CD8-positive, alpha-beta memory T cell (primary cell): ENCODE measurements around the gene MAPK13. TPM values are rescaled to one million over a fixed set of nuclear protein-coding genes. Genes with fewer than 3 reads are reported as not detected.

Source experiments
- CTCF ChIA-PET: fragments of 350-600 bp; sonication (Branson Sonifier 250); formaldehyde crosslinking; loops from one replicate; lab custom pipeline; 2021; ENCODE audit warnings: antibody characterized with exemption; lab: Charles Lee
- POLR2A ChIA-PET: fragments of 350-600 bp; sonication (Branson Sonifier 250); formaldehyde crosslinking; loops from one replicate; lab custom pipeline; 2021; ENCODE audit warnings: antibody characterized with exemption; lab: Charles Lee
- DNase-seq, 5 donors: peaks; one replicate each; pipeline versions ENCODE4 v3.0.0 to v3.0.0-alpha.2; 2020 to 2022; ENCODE audit warnings: mixed read lengths in 1 of 5
- H3K27ac ChIP-seq: one replicate; pipeline ENCODE4 v1.7.0; 2013; ENCODE audit warnings: low read depth, mild to moderate bottlenecking, low read length, moderate library complexity
- H3K27me3 ChIP-seq: 2 replicates; pipeline ENCODE4 v1.7.0; 2013; ENCODE audit warnings: low read length, mild to moderate bottlenecking; ENCODE audit not compliant: insufficient read depth, poor library complexity, severe bottlenecking
- H3K36me3 ChIP-seq: 2 replicates; pipeline ENCODE4 v1.7.0; 2013; ENCODE audit warnings: mild to moderate bottlenecking, low read length, moderate library complexity; ENCODE audit not compliant: insufficient read depth
- H3K4me1 ChIP-seq: 2 replicates; pipeline ENCODE4 v1.7.0; 2013; ENCODE audit warnings: mild to moderate bottlenecking, low read length, moderate library complexity; ENCODE audit not compliant: insufficient read depth
- H3K4me3 ChIP-seq: 2 replicates; pipeline ENCODE4 v1.7.0; 2013; ENCODE audit warnings: mild to moderate bottlenecking, low read length
- H3K9me3 ChIP-seq: 2 replicates; pipeline ENCODE4 v1.7.0; 2013; ENCODE audit warnings: mild to moderate bottlenecking, low read length
- H3K27ac Mint-ChIP-seq, 8 donors: one replicate each; pipeline ENCODE4 v1.8.0; 2020 to 2021; ENCODE audit warnings: mixed read lengths in 8 of 8, mild to moderate bottlenecking in 6 of 8, inconsistent platforms in 3 of 8, moderate library complexity in 3 of 8
- H3K27me3 Mint-ChIP-seq, 2 donors: one replicate each; pipeline ENCODE4 v1.8.0; 2020 to 2021; ENCODE audit warnings: mixed read lengths in 2 of 2, mild to moderate bottlenecking in 1 of 2, moderate library complexity in 1 of 2
- H3K36me3 Mint-ChIP-seq, 3 donors: one replicate each; pipeline ENCODE4 v1.8.0; 2020 to 2021; ENCODE audit warnings: mixed read lengths in 3 of 3, inconsistent platforms in 1 of 3, mild to moderate bottlenecking in 1 of 3
- H3K4me1 Mint-ChIP-seq, 3 donors: one replicate each; pipeline ENCODE4 v1.8.0; 2020 to 2021; ENCODE audit warnings: mixed read lengths in 3 of 3, inconsistent platforms in 1 of 3, mild to moderate bottlenecking in 1 of 3
- H3K4me3 Mint-ChIP-seq, 7 donors: one replicate each; pipeline ENCODE4 v1.8.0; 2020 to 2021; ENCODE audit warnings: mixed read lengths in 7 of 7, mild to moderate bottlenecking in 6 of 7, moderate library complexity in 4 of 7, inconsistent platforms in 2 of 7
- H3K9me3 Mint-ChIP-seq, 5 donors: one replicate each; pipeline ENCODE4 v1.8.0; 2020 to 2022; ENCODE audit warnings: mixed read lengths in 5 of 5, mild to moderate bottlenecking in 3 of 5, moderate library complexity in 2 of 5, inconsistent platforms in 1 of 5
- polyA plus RNA-seq: library from polyadenylated mRNA; unstranded; fragments of 300-500 nt; fragmentation: Illumina TruSeq; gene quantifications from one replicate; pipeline ENCODE4 v1.2.3, GENCODE V29; 2021
- total RNA-seq, 2 experiments: library from RNA; stranded (reverse); gene quantifications; one replicate each; pipeline ENCODE4 v1.2.3, GENCODE V29; 2021

The MAPK13 gene
- total and polyA plus RNA-seq, 3 experiments from 2014 or later, result 46.4 to 77.3 (median 75.7) TPM

DNA sequence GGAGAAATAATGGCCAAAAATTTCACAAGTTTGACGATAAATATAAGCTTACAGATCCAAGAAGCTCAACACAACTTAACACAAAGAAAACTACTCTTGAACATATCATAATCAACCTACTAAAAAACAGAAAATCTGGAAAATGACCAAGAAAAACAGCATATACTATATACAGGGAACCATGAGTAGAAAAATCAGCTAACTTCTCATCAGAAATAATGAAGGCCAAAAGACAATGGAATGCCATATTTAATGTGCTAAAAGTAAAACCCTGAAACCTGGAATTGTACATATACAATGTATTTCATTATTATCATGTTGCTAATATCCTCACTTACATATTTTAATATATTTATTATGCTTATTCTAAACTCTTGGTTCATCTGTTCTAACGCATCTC lies 25.3 kb downstream of the MAPK13 start:
- Histone ChIP-seq H3K9me3 (no peaks in the 10 kb centered on the region), H3K27ac (no peak overlapping the region), H3K36me3 (no peaks in the 10 kb centered on the region), H3K4me3 (no peak overlapping the region), H3K27me3 (no peaks in the 10 kb centered on the region), H3K4me1 (no peaks in the 10 kb centered on the region)
- Mint-ChIP-seq H3K36me3 (peaks cover 1 to 34% (median 8%) of the 10 kb centered on the region in 3 donors), H3K27ac (no peak overlapping the region), H3K4me1 (no peaks in the 10 kb centered on the region), H3K4me3 (no peak overlapping the region), H3K9me3 (peaks cover 0 to 7% (median 3%) of the 10 kb centered on the region in 5 donors), H3K27me3 (no peaks in the 10 kb centered on the region)
- no peak for DNase-seq
- ChIA-PET POLR2A (no interaction called here), CTCF (no interaction called here)

DNA sequence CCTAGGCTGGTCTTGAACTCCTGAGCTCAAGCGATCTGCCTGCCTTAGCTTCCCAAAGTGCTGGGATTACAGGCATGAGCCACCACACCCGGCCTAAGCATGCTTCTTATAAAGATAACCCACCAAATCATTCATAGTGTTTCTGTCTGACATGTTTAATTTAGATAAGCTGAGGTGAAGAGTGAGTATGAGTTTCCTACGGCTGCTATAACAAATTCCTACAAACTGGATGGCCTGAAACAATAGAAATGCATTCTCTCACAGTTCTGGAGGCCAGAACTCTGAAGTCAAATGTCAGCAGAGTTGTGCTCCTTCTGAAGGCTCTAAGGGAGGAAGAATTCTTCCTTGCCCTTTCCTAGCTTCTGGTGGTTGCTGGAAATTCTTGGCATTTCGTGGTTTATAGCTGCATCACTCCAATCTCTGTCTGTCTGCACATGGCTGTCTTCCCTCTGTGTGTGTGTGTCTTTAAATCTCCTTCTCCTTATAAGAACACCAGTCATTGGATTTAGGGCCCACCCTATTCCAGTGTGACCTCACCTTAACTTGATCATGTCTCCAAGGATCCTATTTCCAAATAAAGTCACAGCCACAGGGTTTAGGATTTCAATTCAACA lies 29.9 kb downstream of the MAPK13 start:
- Histone ChIP-seq H3K4me3 (no peak overlapping the region), H3K36me3 (no peaks in the 10 kb centered on the region), H3K9me3 (no peaks in the 10 kb centered on the region), H3K27ac (no peak overlapping the region), H3K27me3 (no peaks in the 10 kb centered on the region), H3K4me1 (no peaks in the 10 kb centered on the region)
- H3K4me3 Mint-ChIP-seq, result no peak overlapping the region
- peaks cover 1 to 24% (median 8%) of the 10 kb centered on the region in 3 donors for H3K36me3 Mint-ChIP-seq
- no peaks in the 10 kb centered on the region for H3K27me3 Mint-ChIP-seq
- no peaks in the 10 kb centered on the region for H3K4me1 Mint-ChIP-seq
- H3K9me3 Mint-ChIP-seq, result peaks cover 0 to 7% (median 2%) of the 10 kb centered on the region in 5 donors
- ChIA-PET POLR2A (no interaction called here), CTCF (interaction anchor here (0.6 to 0.7 kb wide), 2 partner anchors 12 to 19 kb away, joined by 3 to 4 read pairs; no protein-coding TSS in a partner anchor)
- DNase-seq, result no peak
- no peak overlapping the region for H3K27ac Mint-ChIP-seq

DNA sequence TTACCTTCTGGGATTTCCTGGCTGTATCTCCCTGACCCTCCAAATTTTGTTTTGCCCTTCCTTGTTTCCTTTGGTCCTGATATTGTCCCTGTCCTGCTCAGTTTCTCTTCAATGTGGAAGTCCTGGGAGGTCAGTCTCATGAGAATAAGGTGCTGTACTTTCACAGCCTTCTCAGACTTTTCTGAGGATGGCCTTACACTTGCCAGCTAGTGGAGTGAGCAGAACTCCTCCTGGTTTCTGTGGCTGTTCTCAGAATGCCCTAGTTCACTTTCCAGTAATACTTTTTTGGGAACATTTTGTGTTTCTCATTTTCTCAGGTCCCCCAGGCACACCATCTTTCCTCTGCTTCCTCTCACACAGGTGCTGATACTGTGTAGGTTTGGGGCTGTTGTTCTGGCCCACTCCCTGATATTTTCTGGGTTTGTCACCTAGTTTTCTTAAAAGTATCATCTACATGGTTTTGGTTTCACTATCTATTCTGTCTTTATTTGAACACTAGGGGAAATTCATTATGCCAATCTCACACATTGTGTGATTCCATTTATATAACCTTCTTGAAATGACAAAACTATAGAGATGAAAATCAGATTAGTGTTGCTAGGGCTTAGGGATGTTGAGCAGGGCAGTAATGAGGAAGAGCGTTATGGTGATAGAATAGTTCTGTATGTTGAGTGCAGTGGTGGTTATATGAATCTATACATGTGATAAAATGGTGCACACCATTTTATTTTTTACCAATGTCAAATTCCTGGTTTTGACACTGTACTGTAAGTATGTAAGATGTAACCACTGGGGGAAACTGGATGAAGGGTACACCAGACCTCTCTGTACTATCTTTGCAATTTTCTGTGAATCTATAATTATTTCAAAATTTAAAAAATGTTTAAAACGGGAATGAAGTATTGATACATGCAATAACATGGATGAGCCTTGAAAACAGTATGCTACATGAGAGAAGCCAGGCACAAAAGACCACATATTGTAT lies 39.0 kb downstream of the MAPK13 start:
- DNase-seq, result no peak
- H3K9me3 ChIP-seq, result no peaks in the 10 kb centered on the region
- no peaks in the 10 kb centered on the region for H3K4me1 ChIP-seq
- CTCF ChIA-PET, result no interaction called here
- H3K4me3 Mint-ChIP-seq, result peak overlapping the region in 5 of 7 donors; percentile 0 to 65 (median 3)
- peaks cover 0 to 1% (median 0%) of the 10 kb centered on the region in 5 donors for H3K9me3 Mint-ChIP-seq
- peaks cover 12 to 23% (median 21%) of the 10 kb centered on the region in 3 donors for H3K4me1 Mint-ChIP-seq
- H3K36me3 ChIP-seq, result no peaks in the 10 kb centered on the region
- POLR2A ChIA-PET, result no interaction called here
- H3K27ac ChIP-seq, result no peak overlapping the region
- H3K36me3 Mint-ChIP-seq, result peaks cover 2 to 4% (median 2%) of the 10 kb centered on the region in 3 donors
- peak overlapping the region in 7 of 8 donors; percentile 4 to 90 (median 86) for H3K27ac Mint-ChIP-seq
- no peaks in the 10 kb centered on the region for H3K27me3 ChIP-seq
- H3K4me3 ChIP-seq, result no peak overlapping the region
- no peaks in the 10 kb centered on the region for H3K27me3 Mint-ChIP-seq

DNA sequence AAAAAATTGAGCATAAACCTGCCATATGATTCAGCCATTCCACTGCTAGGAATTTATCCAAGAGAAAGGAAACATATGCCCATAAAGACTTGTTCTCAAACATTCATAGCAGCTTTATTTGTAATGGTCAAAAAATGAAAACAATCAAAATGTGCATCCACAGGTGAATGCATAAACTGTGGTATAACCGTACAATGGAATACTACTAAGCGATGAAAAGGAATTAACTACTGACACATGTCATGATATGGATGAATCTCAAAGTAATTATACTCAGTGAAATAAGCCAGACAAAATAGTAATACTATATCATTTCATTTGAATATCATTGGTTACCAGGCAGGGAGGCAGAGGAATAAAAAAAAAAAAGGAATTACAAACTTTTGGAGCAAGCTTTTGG lies 40.4 kb downstream of the MAPK13 start:
- H3K27ac ChIP-seq, result no peak overlapping the region
- H3K9me3 Mint-ChIP-seq, result peaks cover 0 to 1% (median 0%) of the 10 kb centered on the region in 5 donors
- H3K4me1 ChIP-seq, result no peaks in the 10 kb centered on the region
- no peaks in the 10 kb centered on the region for H3K9me3 ChIP-seq
- CTCF ChIA-PET, result interaction anchor here (1.0 kb wide), 1 partner anchor 191 kb away, joined by 3 read pairs; no protein-coding TSS in a partner anchor
- H3K27ac Mint-ChIP-seq, result no peak overlapping the region
- H3K4me1 Mint-ChIP-seq, result peaks cover 12 to 23% (median 21%) of the 10 kb centered on the region in 3 donors
- no peak overlapping the region for H3K4me3 Mint-ChIP-seq
- POLR2A ChIA-PET, result interaction anchor here (1.1 kb wide), 1 partner anchor 867 kb away, joined by 3 read pairs; no protein-coding TSS in a partner anchor
- H3K36me3 Mint-ChIP-seq, result peaks cover 2 to 9% (median 2%) of the 10 kb centered on the region in 3 donors
- no peak overlapping the region for H3K4me3 ChIP-seq
- no peaks in the 10 kb centered on the region for H3K36me3 ChIP-seq
- no peak for DNase-seq
- no peaks in the 10 kb centered on the region for H3K27me3 Mint-ChIP-seq
- H3K27me3 ChIP-seq, result no peaks in the 10 kb centered on the region

DNA sequence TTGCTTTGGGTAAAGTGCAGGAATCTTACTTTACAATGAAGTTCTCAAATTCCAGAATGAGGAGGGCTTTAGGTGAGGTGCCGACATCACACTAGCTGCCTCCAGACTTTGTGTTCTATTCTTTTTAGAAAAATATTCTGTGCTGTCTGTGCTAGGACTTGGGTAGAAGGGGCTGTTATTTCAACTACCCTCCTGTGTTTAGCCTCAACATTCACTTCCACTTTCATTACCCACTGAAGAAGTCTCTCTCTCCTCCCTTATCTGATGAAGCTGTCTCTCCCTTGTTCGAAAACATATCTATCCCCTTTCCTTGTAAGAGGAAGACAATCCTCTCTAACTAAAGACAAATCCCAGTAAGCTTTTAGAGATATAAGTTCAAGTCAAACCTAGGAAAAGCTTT lies 41.3 kb downstream of the MAPK13 start:
- no peaks in the 10 kb centered on the region for H3K4me1 ChIP-seq
- ChIA-PET CTCF (interaction anchor here (0.9 to 1.3 kb wide), 3 partner anchors 32 to 131 kb away, joined by 3 read pairs; no protein-coding TSS in a partner anchor), POLR2A (interaction anchor here (1.1 kb wide), 1 partner anchor 868 kb away, joined by 3 read pairs; no protein-coding TSS in a partner anchor)
- peak overlapping the region in 1 of 8 donors; percentile 54 for H3K27ac Mint-ChIP-seq
- no peak for DNase-seq
- H3K36me3 ChIP-seq, result no peaks in the 10 kb centered on the region
- H3K4me3 Mint-ChIP-seq, result peak overlapping the region in 1 of 7 donors; percentile 2
- H3K27me3 ChIP-seq, result no peaks in the 10 kb centered on the region
- H3K36me3 Mint-ChIP-seq, result peaks cover 2 to 6% (median 2%) of the 10 kb centered on the region in 3 donors
- H3K27me3 Mint-ChIP-seq, result no peaks in the 10 kb centered on the region
- peaks cover 12 to 23% (median 21%) of the 10 kb centered on the region in 3 donors for H3K4me1 Mint-ChIP-seq
- H3K9me3 Mint-ChIP-seq, result peaks cover 0 to 1% (median 0%) of the 10 kb centered on the region in 5 donors
- H3K9me3 ChIP-seq, result no peaks in the 10 kb centered on the region
- H3K27ac ChIP-seq, result no peak overlapping the region
- no peak overlapping the region for H3K4me3 ChIP-seq

DNA sequence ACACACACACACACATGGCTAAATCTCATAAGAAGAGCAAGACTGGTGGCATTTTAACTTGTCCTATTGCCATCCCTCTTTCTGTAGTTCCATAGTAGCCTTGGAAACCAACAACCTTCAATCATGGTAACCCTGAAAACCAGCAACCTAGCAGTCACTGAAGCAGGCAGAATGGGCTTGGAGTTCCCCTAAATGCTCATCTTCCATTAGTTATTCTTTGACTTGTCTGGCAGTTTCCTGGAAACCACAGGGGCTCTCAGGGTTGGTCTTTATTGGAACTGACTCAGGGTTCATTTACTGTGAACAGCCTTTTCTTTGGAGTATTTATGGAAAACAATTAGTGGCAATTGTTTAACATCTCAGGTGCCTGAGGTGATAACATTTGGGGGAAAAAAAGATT lies 46.9 kb downstream of the MAPK13 start:
- Mint-ChIP-seq H3K27me3 (peaks cover 0 to 1% of the 10 kb centered on the region in 2 donors), H3K4me3 (no peak overlapping the region), H3K4me1 (no peaks in the 10 kb centered on the region), H3K36me3 (peaks cover 12 to 32% (median 22%) of the 10 kb centered on the region in 3 donors), H3K9me3 (peaks cover 13 to 27% (median 21%) of the 10 kb centered on the region in 5 donors), H3K27ac (no peak overlapping the region)
- POLR2A ChIA-PET, result no interaction called here
- CTCF ChIA-PET, result no interaction called here
- Histone ChIP-seq H3K9me3 (no peaks in the 10 kb centered on the region), H3K4me3 (no peak overlapping the region), H3K27me3 (no peaks in the 10 kb centered on the region), H3K4me1 (no peaks in the 10 kb centered on the region), H3K27ac (no peak overlapping the region), H3K36me3 (no peaks in the 10 kb centered on the region)
- DNase-seq, result no peak

DNA sequence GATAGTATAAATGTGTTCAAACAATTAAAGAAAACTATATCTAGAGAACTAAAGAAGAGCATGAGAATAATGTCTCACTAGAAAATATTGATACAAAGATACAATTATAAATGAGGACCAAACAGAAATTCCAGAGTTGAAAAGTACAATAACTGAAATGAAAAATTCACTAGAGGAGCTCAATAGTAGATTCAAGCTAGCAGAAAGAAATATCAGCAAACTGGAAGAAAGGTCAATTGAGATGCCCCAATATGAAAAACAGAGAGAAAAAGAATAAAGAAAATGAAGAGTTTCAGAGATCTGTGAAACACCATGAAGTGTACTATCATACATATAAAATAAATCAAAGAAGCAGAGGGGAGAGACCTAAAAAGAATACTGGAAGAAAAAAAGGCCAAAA lies 48.2 kb downstream of the MAPK13 start:
- H3K9me3 ChIP-seq, result no peaks in the 10 kb centered on the region
- CTCF ChIA-PET, result no interaction called here
- H3K4me1 ChIP-seq, result no peaks in the 10 kb centered on the region
- no peak overlapping the region for H3K27ac ChIP-seq
- POLR2A ChIA-PET, result no interaction called here
- no peak overlapping the region for H3K4me3 ChIP-seq
- Mint-ChIP-seq H3K9me3 (peaks cover 21 to 29% (median 22%) of the 10 kb centered on the region in 5 donors), H3K36me3 (peaks cover 12 to 45% (median 21%) of the 10 kb centered on the region in 3 donors), H3K27me3 (peaks cover 0 to 3% of the 10 kb centered on the region in 2 donors), H3K4me1 (no peaks in the 10 kb centered on the region), H3K27ac (no peak overlapping the region), H3K4me3 (no peak overlapping the region)
- no peaks in the 10 kb centered on the region for H3K27me3 ChIP-seq
- no peak for DNase-seq
- no peaks in the 10 kb centered on the region for H3K36me3 ChIP-seq
